Measurements from ENCODE around the gene CNTNAP2. TPM values are rescaled to one million over a fixed set of nuclear protein-coding genes. Genes with fewer than 3 reads are reported as not detected.

The CNTNAP2 gene
- total and polyA plus RNA-seq, 8 donors = 0.94 to 42.5 (median 38.6) TPM

DNA sequence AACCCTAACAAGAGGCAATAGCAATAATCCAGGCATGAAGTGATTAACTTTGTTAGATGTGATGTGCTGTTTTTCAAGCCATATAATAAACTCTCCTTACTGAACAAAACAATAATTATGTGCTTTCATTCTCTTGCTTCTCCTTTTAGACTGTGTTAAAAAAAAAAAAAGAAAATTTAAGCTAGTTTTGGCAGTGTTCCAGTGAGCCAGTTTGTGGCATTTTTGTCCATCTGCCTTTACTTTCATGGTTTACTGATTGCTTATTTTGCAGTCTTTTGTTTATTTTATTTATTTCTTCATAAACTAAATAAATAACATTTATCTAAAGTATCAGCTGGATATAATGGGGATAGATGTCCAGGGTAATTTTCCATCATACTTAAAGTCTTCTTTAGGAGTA, 625.3 kb downstream of the CNTNAP2 start:
- Histone ChIP-seq H3K4me3 (no peak overlapping the region), H3K27ac (no peak overlapping the region), H3K9me3 (peaks cover 0 to 19% of the 10 kb centered on the region in 2 donors), H3K4me1 (no peaks in the 10 kb centered on the region), H3K27me3 (no peaks in the 10 kb centered on the region), H3K36me3 (no peaks in the 10 kb centered on the region)
- intact Hi-C loops (cut with DNase I) = no loop called here
- DNase-seq = no peak
- TF ChIP-seq, protein P1, sequence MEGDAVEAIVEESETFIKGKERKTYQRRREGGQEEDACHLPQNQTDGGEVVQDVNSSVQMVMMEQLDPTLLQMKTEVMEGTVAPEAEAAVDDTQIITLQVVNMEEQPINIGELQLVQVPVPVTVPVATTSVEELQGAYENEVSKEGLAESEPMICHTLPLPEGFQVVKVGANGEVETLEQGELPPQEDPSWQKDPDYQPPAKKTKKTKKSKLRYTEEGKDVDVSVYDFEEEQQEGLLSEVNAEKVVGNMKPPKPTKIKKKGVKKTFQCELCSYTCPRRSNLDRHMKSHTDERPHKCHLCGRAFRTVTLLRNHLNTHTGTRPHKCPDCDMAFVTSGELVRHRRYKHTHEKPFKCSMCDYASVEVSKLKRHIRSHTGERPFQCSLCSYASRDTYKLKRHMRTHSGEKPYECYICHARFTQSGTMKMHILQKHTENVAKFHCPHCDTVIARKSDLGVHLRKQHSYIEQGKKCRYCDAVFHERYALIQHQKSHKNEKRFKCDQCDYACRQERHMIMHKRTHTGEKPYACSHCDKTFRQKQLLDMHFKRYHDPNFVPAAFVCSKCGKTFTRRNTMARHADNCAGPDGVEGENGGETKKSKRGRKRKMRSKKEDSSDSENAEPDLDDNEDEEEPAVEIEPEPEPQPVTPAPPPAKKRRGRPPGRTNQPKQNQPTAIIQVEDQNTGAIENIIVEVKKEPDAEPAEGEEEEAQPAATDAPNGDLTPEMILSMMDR (IDR thresholded peaks at IDR 0.05) = no peak
- ATAC-seq = no peak

DNA sequence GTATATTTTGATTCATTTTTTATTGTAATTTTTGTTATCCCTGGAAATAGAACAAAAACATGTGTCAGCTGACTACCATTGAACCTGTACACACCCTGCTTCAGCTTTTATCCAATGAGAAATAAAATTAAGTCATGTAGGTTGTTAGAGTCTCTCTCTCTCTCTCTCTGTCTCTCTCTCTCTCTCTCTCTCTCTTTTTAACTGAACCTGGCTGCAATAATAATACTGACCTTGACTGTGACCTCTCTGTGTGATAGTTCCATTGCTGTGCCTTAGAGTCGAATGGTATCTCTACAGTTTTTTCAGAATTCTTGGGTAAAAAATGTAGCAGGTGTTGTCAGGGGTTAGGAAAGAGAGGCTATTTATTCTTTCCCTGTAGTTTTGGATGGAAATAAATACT, 637.8 kb downstream of the CNTNAP2 start:
- H3K4me1 ChIP-seq = no peaks in the 10 kb centered on the region
- intact Hi-C loops (cut with DNase I) = no loop called here
- H3K36me3 ChIP-seq = no peaks in the 10 kb centered on the region
- ATAC-seq = no peak
- H3K27me3 ChIP-seq = no peaks in the 10 kb centered on the region
- DNase-seq = no peak
- TF ChIP-seq, protein P1 (IDR thresholded peaks at IDR 0.05) = no peak
- H3K9me3 ChIP-seq = peaks cover 0 to 16% of the 10 kb centered on the region in 2 donors
- no peak overlapping the region for H3K27ac ChIP-seq
- H3K4me3 ChIP-seq = no peak overlapping the region

DNA sequence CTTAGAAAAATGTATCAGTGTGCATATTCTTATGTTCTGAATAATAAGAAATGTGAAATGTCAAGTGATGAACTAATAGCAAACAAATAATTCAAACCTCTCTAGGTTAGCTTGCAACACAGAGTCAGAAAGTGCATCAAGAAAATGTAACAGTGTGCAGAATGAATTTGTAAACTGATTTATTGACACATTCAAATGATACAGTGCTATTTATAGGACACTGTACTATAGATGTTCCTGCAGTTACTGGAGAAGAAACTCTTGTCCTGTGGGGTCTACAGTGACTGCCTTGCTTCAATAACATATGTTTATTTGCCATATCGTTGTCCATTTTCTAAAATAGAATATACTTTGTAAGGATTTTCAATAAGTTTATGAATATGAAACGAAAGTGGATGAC, 639.0 kb downstream of the CNTNAP2 start:
- no peak for ATAC-seq
- H3K27ac ChIP-seq = no peak overlapping the region

DNA sequence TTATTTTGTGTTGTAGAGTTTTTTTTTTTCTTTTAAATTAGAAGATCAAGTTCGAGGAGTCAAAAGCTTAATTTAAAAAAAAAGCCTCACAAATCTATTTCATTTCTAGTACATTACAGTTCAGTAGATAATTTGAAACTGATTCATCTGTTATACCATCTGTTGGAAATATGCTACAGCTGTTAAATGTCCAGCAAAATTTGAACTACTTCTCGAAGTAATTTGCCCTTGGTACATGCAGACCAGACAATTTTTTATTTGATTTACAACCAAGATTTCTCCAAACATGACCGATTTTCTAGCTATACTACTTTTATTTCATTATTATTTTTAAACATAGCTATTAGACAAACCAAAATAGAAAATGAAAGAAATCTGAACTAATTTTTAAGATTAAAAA, 647.9 kb downstream of the CNTNAP2 start:
- intact Hi-C loops (cut with DNase I) = no loop called here
- TF ChIP-seq, protein P1 (IDR thresholded peaks at IDR 0.05) = no peak
- H3K4me1 ChIP-seq = no peaks in the 10 kb centered on the region
- H3K4me3 ChIP-seq = no peak overlapping the region
- H3K27me3 ChIP-seq = no peaks in the 10 kb centered on the region
- DNase-seq (no peak), ATAC-seq (no peak)
- no peak overlapping the region for H3K27ac ChIP-seq
- no peaks in the 10 kb centered on the region for H3K36me3 ChIP-seq
- H3K9me3 ChIP-seq = peaks cover 0 to 2% of the 10 kb centered on the region in 2 donors

More for the DNA sequence above, 639.0 kb downstream of the CNTNAP2 start:
- no peak for DNase-seq
- intact Hi-C loops (cut with DNase I) = no loop called here
- TF ChIP-seq, protein P1 (IDR thresholded peaks at IDR 0.05) = no peak
- Histone ChIP-seq H3K36me3 (no peaks in the 10 kb centered on the region), H3K9me3 (peaks cover 0 to 16% of the 10 kb centered on the region in 2 donors), H3K27me3 (no peaks in the 10 kb centered on the region), H3K4me3 (no peak overlapping the region), H3K4me1 (no peaks in the 10 kb centered on the region)

DNA sequence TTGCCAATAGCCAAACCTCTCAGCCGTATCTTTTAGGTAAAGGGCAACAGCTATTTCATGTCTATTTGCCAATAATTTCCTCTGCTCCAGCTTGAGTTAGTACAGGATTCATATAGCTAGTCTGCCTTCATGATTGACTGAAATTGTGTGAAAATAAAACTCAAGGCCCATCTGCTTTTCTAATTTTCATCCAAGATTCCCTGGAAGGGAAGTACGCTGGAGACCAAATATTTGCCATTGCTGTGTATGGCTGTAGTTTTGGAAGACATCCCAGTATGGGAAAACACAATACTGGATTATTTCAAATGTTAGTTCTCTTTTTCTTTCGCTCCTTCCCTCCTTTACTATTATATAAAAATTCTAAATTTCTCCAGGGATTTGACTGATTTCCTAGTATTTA, 652.4 kb downstream of the CNTNAP2 start:
- H3K9me3 ChIP-seq = no peaks in the 10 kb centered on the region
- H3K4me3 ChIP-seq = no peak overlapping the region
- H3K4me1 ChIP-seq = no peaks in the 10 kb centered on the region
- no peaks in the 10 kb centered on the region for H3K27me3 ChIP-seq
- DNase-seq = no peak
- intact Hi-C loops (cut with DNase I) = no loop called here
- H3K27ac ChIP-seq = no peak overlapping the region
- H3K36me3 ChIP-seq = no peaks in the 10 kb centered on the region
- no peak for ATAC-seq
- TF ChIP-seq, protein P1 (IDR thresholded peaks at IDR 0.05) = no peak

All from left lung (tissue), 10 donors.